ENCODE data around the gene NODAL.
A peak's percentile ranks its signal among the peaks of the same experiment; 100 is the strongest.

Gene NODAL

DNA sequence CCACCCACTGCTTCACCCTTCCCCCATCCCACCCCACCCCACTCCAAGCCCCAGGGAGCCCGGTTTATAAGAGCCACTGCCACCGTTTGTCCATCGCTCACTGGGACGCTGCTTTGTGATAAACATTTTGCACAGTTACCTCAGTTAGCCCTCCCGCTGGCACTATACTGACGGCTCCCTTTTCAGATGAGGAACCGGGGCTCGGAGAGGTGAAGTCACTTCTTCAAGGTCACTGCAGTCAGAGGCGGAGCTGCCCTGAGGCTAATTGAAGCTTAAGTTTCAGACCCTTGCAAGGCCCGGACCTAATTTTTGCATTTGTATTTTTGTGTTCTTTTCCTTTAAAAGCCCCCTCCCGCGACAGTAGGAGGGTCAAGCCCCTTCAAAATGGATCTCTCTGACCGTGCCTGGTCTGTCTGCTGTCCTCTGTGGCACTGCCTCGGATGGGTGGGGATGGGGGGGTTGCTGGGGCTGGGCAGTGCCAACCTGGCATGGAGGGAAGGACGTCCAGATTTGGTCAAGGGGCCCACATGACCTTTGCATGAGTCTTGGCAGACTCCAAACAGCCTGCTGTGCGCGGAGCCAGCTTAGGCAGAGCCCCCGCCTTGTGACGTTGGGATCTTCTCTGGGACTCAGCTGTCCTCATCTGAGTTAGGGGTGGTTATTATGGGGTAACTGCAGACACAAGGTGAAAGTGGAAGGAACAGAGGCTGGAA, 17.7 kb upstream of the NODAL start:
- no peak for ATAC-seq
- no peak for TF ChIP-seq ARNTL (CRISPR knock-in tag; IDR thresholded peaks at IDR 0.05; ENCODE audit: borderline replicate concordance, low read depth)
- no peak for TF ChIP-seq ESRRG (CRISPR knock-in tag; IDR thresholded peaks at IDR 0.05)
- no peak for TF ChIP-seq GLIS3 (CRISPR knock-in tag; IDR thresholded peaks at IDR 0.05)
- TF ChIP-seq ZFP3 (CRISPR knock-in tag; IDR thresholded peaks at IDR 0.05), result no peak
- TF ChIP-seq CSDC2 (CRISPR knock-in tag; IDR thresholded peaks at IDR 0.05), result no peak
- TF ChIP-seq ZC3H10 (CRISPR knock-in tag; IDR thresholded peaks at IDR 0.05), result no peak
- TF ChIP-seq, protein P1, sequence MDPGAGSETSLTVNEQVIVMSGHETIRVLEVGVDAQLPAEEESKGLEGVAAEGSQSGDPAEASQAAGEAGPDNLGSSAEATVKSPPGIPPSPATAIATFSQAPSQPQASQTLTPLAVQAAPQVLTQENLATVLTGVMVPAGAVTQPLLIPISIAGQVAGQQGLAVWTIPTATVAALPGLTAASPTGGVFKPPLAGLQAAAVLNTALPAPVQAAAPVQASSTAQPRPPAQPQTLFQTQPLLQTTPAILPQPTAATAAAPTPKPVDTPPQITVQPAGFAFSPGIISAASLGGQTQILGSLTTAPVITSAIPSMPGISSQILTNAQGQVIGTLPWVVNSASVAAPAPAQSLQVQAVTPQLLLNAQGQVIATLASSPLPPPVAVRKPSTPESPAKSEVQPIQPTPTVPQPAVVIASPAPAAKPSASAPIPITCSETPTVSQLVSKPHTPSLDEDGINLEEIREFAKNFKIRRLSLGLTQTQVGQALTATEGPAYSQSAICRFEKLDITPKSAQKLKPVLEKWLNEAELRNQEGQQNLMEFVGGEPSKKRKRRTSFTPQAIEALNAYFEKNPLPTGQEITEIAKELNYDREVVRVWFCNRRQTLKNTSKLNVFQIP (CRISPR knock-in tag; IDR thresholded peaks at IDR 0.05; ENCODE audit: borderline replicate concordance, low read depth), result no peak
- TF ChIP-seq TOX (CRISPR knock-in tag; IDR thresholded peaks at IDR 0.05; ENCODE audit: borderline replicate concordance), result no peak
- TF ChIP-seq, protein P2, sequence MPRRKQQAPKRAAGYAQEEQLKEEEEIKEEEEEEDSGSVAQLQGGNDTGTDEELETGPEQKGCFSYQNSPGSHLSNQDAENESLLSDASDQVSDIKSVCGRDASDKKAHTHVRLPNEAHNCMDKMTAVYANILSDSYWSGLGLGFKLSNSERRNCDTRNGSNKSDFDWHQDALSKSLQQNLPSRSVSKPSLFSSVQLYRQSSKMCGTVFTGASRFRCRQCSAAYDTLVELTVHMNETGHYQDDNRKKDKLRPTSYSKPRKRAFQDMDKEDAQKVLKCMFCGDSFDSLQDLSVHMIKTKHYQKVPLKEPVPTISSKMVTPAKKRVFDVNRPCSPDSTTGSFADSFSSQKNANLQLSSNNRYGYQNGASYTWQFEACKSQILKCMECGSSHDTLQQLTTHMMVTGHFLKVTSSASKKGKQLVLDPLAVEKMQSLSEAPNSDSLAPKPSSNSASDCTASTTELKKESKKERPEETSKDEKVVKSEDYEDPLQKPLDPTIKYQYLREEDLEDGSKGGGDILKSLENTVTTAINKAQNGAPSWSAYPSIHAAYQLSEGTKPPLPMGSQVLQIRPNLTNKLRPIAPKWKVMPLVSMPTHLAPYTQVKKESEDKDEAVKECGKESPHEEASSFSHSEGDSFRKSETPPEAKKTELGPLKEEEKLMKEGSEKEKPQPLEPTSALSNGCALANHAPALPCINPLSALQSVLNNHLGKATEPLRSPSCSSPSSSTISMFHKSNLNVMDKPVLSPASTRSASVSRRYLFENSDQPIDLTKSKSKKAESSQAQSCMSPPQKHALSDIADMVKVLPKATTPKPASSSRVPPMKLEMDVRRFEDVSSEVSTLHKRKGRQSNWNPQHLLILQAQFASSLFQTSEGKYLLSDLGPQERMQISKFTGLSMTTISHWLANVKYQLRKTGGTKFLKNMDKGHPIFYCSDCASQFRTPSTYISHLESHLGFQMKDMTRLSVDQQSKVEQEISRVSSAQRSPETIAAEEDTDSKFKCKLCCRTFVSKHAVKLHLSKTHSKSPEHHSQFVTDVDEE (CRISPR knock-in tag; IDR thresholded peaks at IDR 0.05), result no peak

GRCh38 chr10:70458329-70459060, 17.0 kb upstream of the NODAL start:
- peak; percentile 87 for ATAC-seq
- no peak for TF ChIP-seq ZC3H10 (CRISPR knock-in tag; IDR thresholded peaks at IDR 0.05)
- 0 out of 2 replicates have a peak, but pooled peaks have one; percentile 26 for TF ChIP-seq ZFP3 (CRISPR knock-in tag; IDR thresholded peaks at IDR 0.05)

GRCh38 chr10:70457759-70458305, 16.4 kb upstream of the NODAL start:
- no peak for TF ChIP-seq ZNF70 (CRISPR knock-in tag; IDR thresholded peaks at IDR 0.05)
- TF ChIP-seq ZC3H10 (CRISPR knock-in tag; IDR thresholded peaks at IDR 0.05), result no peak
- TF ChIP-seq OSR1 (CRISPR knock-in tag; IDR thresholded peaks at IDR 0.05), result no peak
- no peak for TF ChIP-seq ISL1 (CRISPR knock-in tag; IDR thresholded peaks at IDR 0.05)
- no peak for TF ChIP-seq ZFP30 (CRISPR knock-in tag; IDR thresholded peaks at IDR 0.05)
- TF ChIP-seq TOX (CRISPR knock-in tag; IDR thresholded peaks at IDR 0.05; ENCODE audit: borderline replicate concordance), result no peak
- no peak for TF ChIP-seq CSRNP3 (CRISPR knock-in tag; IDR thresholded peaks at IDR 0.05)
- TF ChIP-seq, protein P1 (CRISPR knock-in tag; IDR thresholded peaks at IDR 0.05; ENCODE audit: borderline replicate concordance, low read depth), result no peak
- no peak for TF ChIP-seq CREB5 (CRISPR knock-in tag; IDR thresholded peaks at IDR 0.05; ENCODE audit: low read depth)
- no peak for TF ChIP-seq ESRRG (CRISPR knock-in tag; IDR thresholded peaks at IDR 0.05)
- no peak for TF ChIP-seq ZNF8 (CRISPR knock-in tag; IDR thresholded peaks at IDR 0.05)
- no peak for TF ChIP-seq SNAI2 (CRISPR knock-in tag; IDR thresholded peaks at IDR 0.05)
- no peak for TF ChIP-seq CSDC2 (CRISPR knock-in tag; IDR thresholded peaks at IDR 0.05)
- TF ChIP-seq, protein P3, sequence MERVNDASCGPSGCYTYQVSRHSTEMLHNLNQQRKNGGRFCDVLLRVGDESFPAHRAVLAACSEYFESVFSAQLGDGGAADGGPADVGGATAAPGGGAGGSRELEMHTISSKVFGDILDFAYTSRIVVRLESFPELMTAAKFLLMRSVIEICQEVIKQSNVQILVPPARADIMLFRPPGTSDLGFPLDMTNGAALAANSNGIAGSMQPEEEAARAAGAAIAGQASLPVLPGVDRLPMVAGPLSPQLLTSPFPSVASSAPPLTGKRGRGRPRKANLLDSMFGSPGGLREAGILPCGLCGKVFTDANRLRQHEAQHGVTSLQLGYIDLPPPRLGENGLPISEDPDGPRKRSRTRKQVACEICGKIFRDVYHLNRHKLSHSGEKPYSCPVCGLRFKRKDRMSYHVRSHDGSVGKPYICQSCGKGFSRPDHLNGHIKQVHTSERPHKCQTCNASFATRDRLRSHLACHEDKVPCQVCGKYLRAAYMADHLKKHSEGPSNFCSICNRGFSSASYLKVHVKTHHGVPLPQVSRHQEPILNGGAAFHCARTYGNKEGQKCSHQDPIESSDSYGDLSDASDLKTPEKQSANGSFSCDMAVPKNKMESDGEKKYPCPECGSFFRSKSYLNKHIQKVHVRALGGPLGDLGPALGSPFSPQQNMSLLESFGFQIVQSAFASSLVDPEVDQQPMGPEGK (CRISPR knock-in tag; IDR thresholded peaks at IDR 0.05; ENCODE audit: borderline replicate concordance), result no peak
- TF ChIP-seq PPARA (CRISPR knock-in tag; IDR thresholded peaks at IDR 0.05; ENCODE audit: borderline replicate concordance), result no peak
- TF ChIP-seq ARNTL (CRISPR knock-in tag; IDR thresholded peaks at IDR 0.05; ENCODE audit: borderline replicate concordance, low read depth), result no peak
- no peak for TF ChIP-seq BACH2 (CRISPR knock-in tag; IDR thresholded peaks at IDR 0.05; ENCODE audit: borderline replicate concordance)
- TF ChIP-seq, protein P2 (CRISPR knock-in tag; IDR thresholded peaks at IDR 0.05), result no peak
- no peak for TF ChIP-seq RARB (CRISPR knock-in tag; IDR thresholded peaks at IDR 0.05)
- TF ChIP-seq ZNF565 (CRISPR knock-in tag; conservative IDR thresholded peaks at IDR 0.05; ENCODE audit: low read depth), result no peak
- ATAC-seq, result no peak

Measured in SK-N-SH treated with all-trans-retinoic acid at 6 μM for 48 hours (cell line).